ENCODE results near the gene VEZF1. TPM values are rescaled to one million over a fixed set of nuclear protein-coding genes. Genes with fewer than 3 reads are reported as not detected.
A peak's percentile ranks its signal among the peaks of the same experiment; 100 is the strongest.

VEZF1 gene
- total RNA-seq, 2 donors from 2014 or later, result 23.1 to 31.3 TPM

- Mint-ChIP-seq H3K9me3 (no peaks in the 10 kb centered on the region), H3K27ac (no peak overlapping the region), H3K36me3 (no peaks in the 10 kb centered on the region)
- ATAC-seq (no peak), DNase-seq (ENCODE audit: low spot score in 2 of 2) (no peak)
Observed at GRCh38 chr17:57947369-57947768, 40.7 kb downstream of the VEZF1 start.

- Mint-ChIP-seq H3K36me3 (no peaks in the 10 kb centered on the region), H3K27ac (peak overlapping the region in 1 of 2 donors; percentile 9), H3K9me3 (no peaks in the 10 kb centered on the region)
- ATAC-seq (peak; percentile 72 to 75), DNase-seq (ENCODE audit: low spot score in 2 of 2) (peak in 1 of 2 donors; percentile 15)
Observed at GRCh38 chr17:57946798-57947358, 41.2 kb downstream of the VEZF1 start.

GRCh38 chr17:57945996-57946797 lies 41.9 kb downstream of the VEZF1 start:
- no peaks in the 10 kb centered on the region for H3K9me3 Mint-ChIP-seq
- no peaks in the 10 kb centered on the region for H3K36me3 Mint-ChIP-seq
- no peak for DNase-seq (ENCODE audit: low spot score in 2 of 2)
- H3K27ac Mint-ChIP-seq, result peak overlapping the region in 1 of 2 donors; percentile 9
- ATAC-seq, result no peak

- ATAC-seq (no peak), DNase-seq (ENCODE audit: low spot score in 2 of 2) (no peak)
- Mint-ChIP-seq H3K36me3 (no peaks in the 10 kb centered on the region), H3K9me3 (no peaks in the 10 kb centered on the region), H3K27ac (no peak overlapping the region)
Observed at GRCh38 chr17:57944908-57945307, 43.1 kb downstream of the VEZF1 start.

- DNase-seq (ENCODE audit: low spot score in 2 of 2) (no peak), ATAC-seq (no peak)
- no peak overlapping the region for H3K27ac Mint-ChIP-seq
- H3K9me3 Mint-ChIP-seq, result no peaks in the 10 kb centered on the region
- H3K36me3 Mint-ChIP-seq, result no peaks in the 10 kb centered on the region
Observed at GRCh38 chr17:57943645-57944044, 44.4 kb downstream of the VEZF1 start.

- no peaks in the 10 kb centered on the region for H3K9me3 Mint-ChIP-seq
- no peaks in the 10 kb centered on the region for H3K36me3 Mint-ChIP-seq
- H3K27ac Mint-ChIP-seq, result no peak overlapping the region
- ATAC-seq (no peak), DNase-seq (ENCODE audit: low spot score in 2 of 2) (no peak)
Observed at GRCh38 chr17:57943140-57943539, 44.9 kb downstream of the VEZF1 start.

- Mint-ChIP-seq H3K27ac (no peak overlapping the region), H3K36me3 (no peaks in the 10 kb centered on the region)
- ATAC-seq, result no peak
Observed at GRCh38 chr17:57941384-57942370, 46.4 kb downstream of the VEZF1 start.

GRCh38 chr17:57940653-57941329 lies 47.3 kb downstream of the VEZF1 start:
- H3K27ac Mint-ChIP-seq, result no peak overlapping the region
- H3K9me3 Mint-ChIP-seq, result no peaks in the 10 kb centered on the region
- ATAC-seq (peak in 1 of 2 donors; percentile 76), DNase-seq (ENCODE audit: low spot score in 2 of 2) (no peak)
- no peaks in the 10 kb centered on the region for H3K36me3 Mint-ChIP-seq

More at GRCh38 chr17:57941384-57942370, 46.4 kb downstream of the VEZF1 start:
- no peaks in the 10 kb centered on the region for H3K9me3 Mint-ChIP-seq
- no peak for DNase-seq (ENCODE audit: low spot score in 2 of 2)

GRCh38 chr17:57940231-57940630 lies 47.8 kb downstream of the VEZF1 start:
- H3K27ac Mint-ChIP-seq, result no peak overlapping the region
- no peaks in the 10 kb centered on the region for H3K36me3 Mint-ChIP-seq
- no peak for ATAC-seq
- H3K9me3 Mint-ChIP-seq, result no peaks in the 10 kb centered on the region
- no peak for DNase-seq (ENCODE audit: low spot score in 2 of 2)

GRCh38 chr17:57939797-57940196 lies 48.3 kb downstream of the VEZF1 start:
- ATAC-seq (peak in 1 of 2 donors; percentile 26), DNase-seq (ENCODE audit: low spot score in 2 of 2) (no peak)

GRCh38 chr17:57938061-57938502 lies 50.0 kb downstream of the VEZF1 start:
- DNase-seq (ENCODE audit: low spot score in 2 of 2) (no peak), ATAC-seq (no peak)
- Mint-ChIP-seq H3K9me3 (no peaks in the 10 kb centered on the region), H3K36me3 (no peaks in the 10 kb centered on the region), H3K27ac (no peak overlapping the region)

More at GRCh38 chr17:57939797-57940196, 48.3 kb downstream of the VEZF1 start:
- no peaks in the 10 kb centered on the region for H3K36me3 Mint-ChIP-seq
- no peak overlapping the region for H3K27ac Mint-ChIP-seq
- no peaks in the 10 kb centered on the region for H3K9me3 Mint-ChIP-seq

GRCh38 chr17:57937492-57937891 lies 50.6 kb downstream of the VEZF1 start:
- Mint-ChIP-seq H3K36me3 (no peaks in the 10 kb centered on the region), H3K27ac (no peak overlapping the region), H3K9me3 (no peaks in the 10 kb centered on the region)
- no peak for ATAC-seq
- no peak for DNase-seq (ENCODE audit: low spot score in 2 of 2)

GRCh38 chr17:57935833-57936807 lies 51.9 kb downstream of the VEZF1 start:
- no peak for DNase-seq (ENCODE audit: low spot score in 2 of 2)
- Mint-ChIP-seq H3K9me3 (no peaks in the 10 kb centered on the region), H3K27ac (peak overlapping the region in 1 of 2 donors; percentile 22), H3K36me3 (no peaks in the 10 kb centered on the region)
- ATAC-seq, result no peak

GRCh38 chr17:57931488-57932137 lies 56.4 kb downstream of the VEZF1 start:
- peak overlapping the region in 1 of 2 donors; percentile 22 for H3K27ac Mint-ChIP-seq
- DNase-seq (ENCODE audit: low spot score in 2 of 2) (no peak), ATAC-seq (no peak)
- H3K9me3 Mint-ChIP-seq, result no peaks in the 10 kb centered on the region
- H3K36me3 Mint-ChIP-seq, result no peaks in the 10 kb centered on the region

GRCh38 chr17:57930239-57930638 lies 57.8 kb downstream of the VEZF1 start:
- ATAC-seq (no peak), DNase-seq (ENCODE audit: low spot score in 2 of 2) (no peak)
- Mint-ChIP-seq H3K36me3 (no peaks in the 10 kb centered on the region), H3K9me3 (no peaks in the 10 kb centered on the region), H3K27ac (no peak overlapping the region)

All from activated naive CD4-positive, alpha-beta T cell treated with anti-CD3 and anti-CD28 coated beads, Interleukin-2, amount 50 U/mL, for 72 hours (primary cell).